GM15510 (cell line): ENCODE data around the gene UNC13B.

ENCODE experiments used
- POLR2A ChIP-seq: IDR thresholded peaks from 3 replicates; pipeline ENCODE4 v1.6.1; 2011; ENCODE audit warnings: borderline replicate concordance; ENCODE audit not compliant: insufficient read length; ENCODE audit errors: extremely low read depth

UNC13B gene

GRCh38 chr9:35161713-35162604 is at the start of gene UNC13B:
Gene UNC13B (plus strand): TSS chr9:35162009. CDS start chr9:35162284, 275 bp downstream.
- TF ChIP-seq POLR2A, result peak; percentile 46

GRCh38 chr9:35112257-35113020 is 49.4 kb upstream of the UNC13B start:
- TF ChIP-seq POLR2A, result no peak

GRCh38 chr9:35114113-35114839 is 47.5 kb upstream of the UNC13B start:
- no peak for TF ChIP-seq POLR2A

GRCh38 chr9:35114840-35115628 is 46.8 kb upstream of the UNC13B start:
- no peak for TF ChIP-seq POLR2A

- TF ChIP-seq POLR2A, result peak; percentile 52
Measured at GRCh38 chr9:35115680-35116538, 45.9 kb upstream of the UNC13B start, which contains the start of gene ATOSB. Gene ATOSB (minus strand): TSS chr9:35115862. CDS start chr9:35108274, 7,588 bp downstream.

GRCh38 chr9:35116539-35116897 is 45.3 kb upstream of the UNC13B start:
- TF ChIP-seq POLR2A, result no peak

GRCh38 chr9:35116898-35117551 is 44.8 kb upstream of the UNC13B start:
- TF ChIP-seq POLR2A, result no peak

- no peak for TF ChIP-seq POLR2A
Measured at GRCh38 chr9:35134920-35135319, 26.9 kb upstream of the UNC13B start.

- no peak for TF ChIP-seq POLR2A
Measured at GRCh38 chr9:35135988-35136387, 25.8 kb upstream of the UNC13B start.

- no peak for TF ChIP-seq POLR2A
Measured at GRCh38 chr9:35136866-35137265, 24.9 kb upstream of the UNC13B start.

GRCh38 chr9:35140093-35140492 is 21.7 kb upstream of the UNC13B start:
- TF ChIP-seq POLR2A, result no peak

GRCh38 chr9:35142037-35142436 is 19.8 kb upstream of the UNC13B start:
- TF ChIP-seq POLR2A, result no peak

GRCh38 chr9:35152926-35153325 is 8.9 kb upstream of the UNC13B start:
- TF ChIP-seq POLR2A, result no peak
